ENCODE measurements around the gene MAP2K5.
A peak's percentile ranks its signal among the peaks of the same experiment; 100 is the strongest.

Gene MAP2K5

GRCh38 chr15:67838789-67839332 lies 296.4 kb downstream of the MAP2K5 start:
- no peak for TF ChIP-seq CTCF (conservative IDR thresholded peaks at IDR 0.05; ENCODE audit: low read depth, low read length)
- DNase-seq (ENCODE audit: low read depth): no peak
- H3K4me3 ChIP-seq (ENCODE audit: low read length): peak overlapping the region; percentile 96

DNA sequence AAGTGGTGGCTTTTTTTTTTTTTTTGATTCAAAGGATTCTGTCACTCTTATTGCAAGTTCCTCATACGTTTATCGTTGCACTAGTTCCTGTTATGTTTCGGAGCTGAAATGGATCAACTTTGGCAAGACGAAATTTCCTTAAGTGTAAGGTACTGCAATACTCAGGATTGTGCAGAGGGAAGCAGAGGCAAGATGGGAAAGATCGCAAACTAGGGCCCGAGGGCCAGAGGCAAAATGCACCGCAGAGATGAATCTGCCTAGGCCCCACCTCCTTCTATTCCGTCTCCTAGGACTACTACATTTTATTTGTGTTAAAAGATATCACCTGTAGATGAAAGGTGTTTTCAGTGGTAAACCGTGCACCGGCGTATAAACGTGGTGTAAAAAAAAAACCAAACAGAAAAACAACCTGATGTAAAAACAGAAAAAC lies 297.0 kb downstream of the MAP2K5 start:
- no peak for DNase-seq (ENCODE audit: low read depth)

GRCh38 chr15:67839929-67840748 lies 297.6 kb downstream of the MAP2K5 start, which contains the start of gene RNU6-1:
TSS of gene RNU6-1 (minus strand) at chr15:67840045.
- no peak for TF ChIP-seq CTCF (conservative IDR thresholded peaks at IDR 0.05; ENCODE audit: low read depth, low read length)
- H3K4me3 ChIP-seq (ENCODE audit: low read length): peak within 1 kb of the TSS; percentile 96
- peak; percentile 64 for DNase-seq (ENCODE audit: low read depth)

More for the DNA sequence above, 297.0 kb downstream of the MAP2K5 start:
- no peak for TF ChIP-seq CTCF (conservative IDR thresholded peaks at IDR 0.05; ENCODE audit: low read depth, low read length)
- H3K4me3 ChIP-seq (ENCODE audit: low read length): peak overlapping the region; percentile 96

- TF ChIP-seq CTCF (conservative IDR thresholded peaks at IDR 0.05; ENCODE audit: low read depth, low read length): no peak
- no peak for DNase-seq (ENCODE audit: low read depth)
- H3K4me3 ChIP-seq (ENCODE audit: low read length): peak overlapping the region; percentile 96
Measured at GRCh38 chr15:67840749-67841512, 298.4 kb downstream of the MAP2K5 start.

DNA sequence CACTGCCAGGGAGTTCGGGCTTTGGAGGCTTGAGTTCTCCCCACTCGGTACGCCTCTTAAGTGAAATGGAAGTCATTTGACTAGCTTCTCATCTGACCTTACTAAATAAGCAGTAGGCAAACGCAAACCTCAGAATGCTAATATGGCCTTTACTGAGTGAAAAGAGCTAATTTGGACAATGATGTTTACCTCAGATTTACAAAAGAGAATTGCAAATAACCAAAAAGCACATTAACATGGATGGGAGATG lies 298.9 kb downstream of the MAP2K5 start:
- no peak for DNase-seq (ENCODE audit: low read depth)
- H3K4me3 ChIP-seq (ENCODE audit: low read length): no peak overlapping the region
- no peak for TF ChIP-seq CTCF (conservative IDR thresholded peaks at IDR 0.05; ENCODE audit: low read depth, low read length)

- peak; percentile 3 for TF ChIP-seq CTCF (conservative IDR thresholded peaks at IDR 0.05; ENCODE audit: low read depth, low read length)
- no peak overlapping the region for H3K4me3 ChIP-seq (ENCODE audit: low read length)
- no peak for DNase-seq (ENCODE audit: low read depth)
Measured at GRCh38 chr15:67843092-67843501, 300.6 kb downstream of the MAP2K5 start.
